HG03045 (cell line): ENCODE measurements around the gene INAFM2.

Source experiments
- ATAC-seq: cut with Tn5 transposase; IDR thresholded peaks from one replicate; pipeline ENCODE4 v1.9.1; 2021; ENCODE audit warnings: mild to moderate bottlenecking, moderate library complexity; ENCODE audit not compliant: unreplicated experiment

The INAFM2 gene

GRCh38 chr15:40305281-40305680, 18.2 kb upstream of the INAFM2 start:
- no peak for ATAC-seq

- no peak for ATAC-seq
Observed at GRCh38 chr15:40306371-40306770, 17.1 kb upstream of the INAFM2 start.

GRCh38 chr15:40306908-40307307, 16.6 kb upstream of the INAFM2 start:
- ATAC-seq, result no peak

- ATAC-seq, result peak; percentile 36
Observed at GRCh38 chr15:40307421-40308211, 15.9 kb upstream of the INAFM2 start, which contains the start of gene PLCB2. TSS of gene PLCB2 (minus strand) at chr15:40307935. CDS start at chr15:40307672, 263 bp downstream.

- no peak for ATAC-seq
Observed at GRCh38 chr15:40309344-40309862, 14.1 kb upstream of the INAFM2 start.

- ATAC-seq, result no peak
Observed at GRCh38 chr15:40310001-40310959, 13.2 kb upstream of the INAFM2 start.

GRCh38 chr15:40310993-40311392, 12.5 kb upstream of the INAFM2 start:
- ATAC-seq, result no peak

- no peak for ATAC-seq
Observed at GRCh38 chr15:40312370-40313158, 10.9 kb upstream of the INAFM2 start.

- ATAC-seq, result no peak
Observed at GRCh38 chr15:40313531-40314398, 9.7 kb upstream of the INAFM2 start.

- no peak for ATAC-seq
Observed at GRCh38 chr15:40314723-40315276, 8.7 kb upstream of the INAFM2 start.

- ATAC-seq, result no peak
Observed at GRCh38 chr15:40316931-40317330, 6.6 kb upstream of the INAFM2 start.

GRCh38 chr15:40317580-40317979, 5.9 kb upstream of the INAFM2 start:
- no peak for ATAC-seq

GRCh38 chr15:40320409-40320808, 3.1 kb upstream of the INAFM2 start:
- ATAC-seq, result no peak

GRCh38 chr15:40320931-40321371, 2.5 kb upstream of the INAFM2 start:
- no peak for ATAC-seq

- ATAC-seq, result no peak
Observed at GRCh38 chr15:40322531-40323238, 807 bp upstream of the INAFM2 start.

- peak; percentile 24 for ATAC-seq
Observed at GRCh38 chr15:40323953-40324937, 753 bp downstream of the INAFM2 start.

GRCh38 chr15:40325188-40325587, 1.7 kb downstream of the INAFM2 start:
- ATAC-seq, result no peak
